GM19351 (cell line): ENCODE data around the gene GRK1.

Experiments used
- ATAC-seq: cut with Tn5 transposase; IDR thresholded peaks from one replicate; pipeline ENCODE4 v1.9.1; 2021; ENCODE audit warnings: mild to moderate bottlenecking, moderate library complexity; ENCODE audit not compliant: unreplicated experiment

GRK1 gene

DNA sequence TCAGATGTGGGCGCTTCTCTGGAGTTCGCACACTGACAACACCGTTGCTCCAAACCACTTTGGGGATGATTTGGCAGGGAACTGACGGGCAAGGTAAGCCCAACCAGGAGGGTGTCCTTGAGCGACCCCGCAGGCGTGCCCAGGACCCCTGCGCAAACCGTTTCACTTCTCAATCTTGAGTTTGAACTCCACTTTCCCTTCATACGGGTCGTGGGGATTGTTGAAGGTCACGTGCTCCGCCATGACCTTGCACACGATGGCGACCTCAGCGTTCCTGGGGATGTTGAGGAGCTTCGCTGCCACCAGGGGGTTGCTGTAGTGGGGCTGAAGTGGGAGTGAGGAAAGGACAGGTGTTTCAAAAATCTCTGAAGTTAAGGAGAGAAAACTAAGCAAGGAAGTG lies 17.8 kb upstream of the GRK1 start:
- ATAC-seq = no peak

DNA sequence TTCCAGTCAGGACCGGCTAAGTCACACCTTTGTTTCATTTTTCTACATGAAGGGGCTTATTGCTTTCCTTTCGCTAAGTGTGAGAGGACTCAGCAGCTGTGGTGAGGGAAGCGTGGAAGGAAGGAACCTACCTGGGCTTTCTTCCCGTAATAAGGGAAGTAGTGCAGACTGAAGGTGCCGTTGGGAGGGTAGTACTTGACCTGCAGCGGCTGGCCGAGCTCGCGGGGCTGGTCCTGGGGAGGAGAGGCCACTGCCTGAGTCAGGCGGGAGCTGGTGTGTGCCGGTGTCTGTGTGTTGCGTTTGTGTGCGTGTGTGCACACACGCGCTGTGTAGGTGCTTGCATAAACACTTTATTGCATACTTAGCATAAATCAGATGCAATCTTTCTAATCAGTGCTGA lies 16.7 kb upstream of the GRK1 start:
- no peak for ATAC-seq

DNA sequence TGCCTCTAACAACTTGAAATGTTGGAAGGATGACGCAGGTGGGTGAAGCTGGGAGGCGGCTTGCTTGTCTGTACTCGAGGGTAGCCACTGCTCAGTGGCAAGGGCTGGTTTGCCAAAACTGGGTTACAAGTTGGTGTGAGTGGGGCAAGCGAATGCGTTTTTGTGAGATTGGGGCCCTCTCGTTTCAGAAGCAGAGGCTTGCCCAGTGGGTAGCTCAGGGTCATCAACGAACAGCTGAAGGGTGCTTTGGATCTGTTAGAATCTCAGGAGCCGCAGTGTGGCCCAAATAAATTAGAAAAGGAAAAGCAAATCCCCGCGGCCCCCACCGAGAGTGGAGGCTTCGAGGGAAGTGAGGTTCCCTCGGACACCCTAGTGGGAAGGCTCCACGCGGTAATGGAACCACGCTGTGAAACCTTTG lies 16.3 kb upstream of the GRK1 start:
- no peak for ATAC-seq

DNA sequence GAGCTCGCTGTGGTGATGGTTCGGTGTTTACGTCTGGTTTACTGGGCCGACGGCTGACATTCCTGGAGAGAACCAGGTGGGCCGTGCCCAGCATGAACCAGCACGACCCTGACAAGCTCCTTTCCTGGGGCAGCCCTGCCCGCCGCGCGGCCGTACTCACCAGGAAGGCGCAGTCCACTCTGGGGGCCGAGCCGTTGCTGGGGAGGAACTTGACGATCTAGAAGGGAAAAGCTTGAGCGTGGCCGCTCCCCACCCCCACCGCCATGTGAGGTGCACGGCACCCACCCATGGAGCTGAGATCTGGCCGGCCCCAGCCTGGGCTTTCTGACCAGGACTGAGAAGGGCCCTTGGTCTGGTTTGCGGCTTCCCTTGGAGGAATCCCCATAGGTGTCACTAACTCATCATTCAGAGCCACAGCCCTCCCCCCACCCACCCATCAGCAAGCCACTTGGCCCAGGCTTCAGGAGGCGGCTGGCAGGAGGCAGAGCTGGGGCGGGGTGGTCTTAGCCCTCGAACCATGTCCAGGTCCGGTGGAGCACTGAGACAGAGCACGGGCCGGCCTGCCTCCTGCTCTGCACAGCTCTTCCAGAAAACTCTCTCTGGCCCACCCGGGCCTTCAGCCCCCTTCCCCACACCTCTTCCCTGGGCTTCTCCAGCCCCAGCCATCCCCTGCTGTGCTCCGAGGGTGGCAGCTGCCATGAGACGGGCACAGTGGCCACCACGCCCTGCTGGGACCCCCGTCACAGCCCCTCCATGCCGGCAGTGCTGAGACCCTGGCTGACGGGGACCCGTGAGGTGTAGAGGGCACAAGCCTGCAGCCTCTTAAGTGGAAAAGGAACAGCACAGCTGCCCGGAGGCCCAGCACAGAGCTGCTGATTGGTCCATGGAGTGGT lies 15.3 kb upstream of the GRK1 start:
- no peak for ATAC-seq

GRCh38 chr13:113652404-113653263 lies 14.4 kb upstream of the GRK1 start:
- ATAC-seq = no peak

DNA sequence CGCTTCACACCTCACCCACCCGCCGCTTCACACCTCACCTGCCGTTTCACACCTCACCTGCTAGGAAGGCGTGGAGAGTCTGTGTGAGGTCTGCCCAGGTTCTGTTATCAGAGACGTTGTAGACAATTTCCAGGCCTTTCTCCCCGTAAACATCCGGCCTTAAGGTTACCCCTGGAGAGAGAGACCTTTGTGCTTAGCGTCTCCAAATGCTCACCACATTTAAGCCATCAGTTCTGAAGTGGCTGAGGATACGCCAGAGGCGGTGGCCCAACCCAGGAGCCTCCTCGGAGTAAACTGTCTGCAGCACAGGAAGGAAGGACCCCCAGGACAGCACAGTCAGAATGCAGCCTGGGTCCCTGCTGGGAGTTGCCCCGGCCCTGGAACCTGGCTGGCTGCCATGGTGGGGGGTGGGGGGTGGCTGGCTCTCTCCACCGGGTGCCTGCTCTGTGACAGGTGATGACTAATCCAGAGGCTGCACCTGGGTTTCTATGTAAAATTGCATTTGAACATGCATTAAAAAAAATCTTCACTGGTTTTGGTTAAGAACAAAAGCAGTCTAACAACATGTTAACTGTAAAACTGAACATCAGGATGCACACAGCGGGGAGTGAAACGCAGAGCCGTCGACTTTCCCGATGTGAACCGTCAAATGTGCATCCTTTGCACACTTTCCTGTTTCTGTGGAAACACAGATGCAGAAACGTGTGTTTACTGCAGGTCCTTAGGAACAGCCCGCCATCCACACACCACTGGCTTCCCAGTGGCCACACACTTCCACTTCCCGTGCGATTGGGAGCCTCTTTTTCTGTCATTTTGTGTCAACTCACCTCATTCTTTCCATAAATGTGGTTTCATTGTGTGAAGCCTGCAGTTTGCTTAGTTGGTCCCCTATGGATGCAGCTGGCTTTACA lies 13.5 kb upstream of the GRK1 start:
- no peak for ATAC-seq

DNA sequence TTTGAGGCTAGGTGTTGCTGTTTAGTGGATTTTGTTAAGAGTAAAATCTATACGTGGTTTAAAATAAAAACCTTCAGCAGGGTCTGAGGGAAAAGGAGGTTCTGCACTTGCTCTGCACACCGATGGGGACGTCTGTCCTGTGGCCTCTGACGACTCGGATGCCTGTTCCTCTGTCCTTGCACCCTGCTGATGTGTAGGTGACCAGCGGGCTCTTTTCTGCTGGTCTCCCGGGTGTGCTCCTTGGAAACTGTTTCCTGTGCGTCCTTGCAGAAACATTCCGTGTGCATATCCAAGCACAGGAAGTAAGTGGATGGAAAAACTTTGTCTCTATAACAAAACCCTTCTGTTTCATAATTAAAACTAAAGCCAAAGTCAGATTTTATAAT lies 12.9 kb upstream of the GRK1 start:
- no peak for ATAC-seq

DNA sequence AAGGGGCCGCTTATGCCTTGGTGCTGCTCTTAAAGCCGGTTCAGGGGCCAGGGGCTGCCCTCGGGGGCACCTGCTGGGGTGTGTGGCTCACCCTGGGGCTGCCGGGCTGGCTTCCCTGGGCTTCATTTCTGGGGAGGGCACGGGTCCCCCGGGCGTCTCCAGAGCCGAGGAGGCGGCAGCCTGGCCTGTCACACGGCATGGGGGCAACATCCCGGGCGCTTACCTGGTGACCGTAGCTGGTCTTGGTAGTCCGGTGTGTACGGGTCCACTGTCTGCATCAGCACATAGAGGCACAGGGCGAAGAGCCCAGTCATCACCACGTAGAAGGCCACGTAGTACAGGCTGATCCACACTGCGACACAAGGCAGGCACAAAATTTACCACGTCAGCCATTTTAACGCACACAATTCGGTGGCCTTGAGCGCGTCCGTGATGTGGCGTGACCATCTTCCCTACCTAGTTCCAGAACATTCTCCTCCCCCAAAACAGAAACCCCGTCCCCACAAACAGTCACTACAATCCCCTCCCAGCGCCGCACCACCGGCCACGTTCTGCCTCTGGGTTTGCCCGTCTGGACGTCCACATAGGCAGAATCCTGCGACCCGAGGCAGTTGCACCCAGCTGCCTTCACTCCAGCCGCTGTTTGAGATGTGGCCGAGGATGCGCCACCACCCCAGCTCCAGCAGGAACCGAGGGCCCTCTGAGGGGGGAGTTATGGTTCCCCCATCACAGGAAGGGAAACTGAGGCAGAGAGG lies 12.3 kb upstream of the GRK1 start:
- ATAC-seq = no peak

- no peak for ATAC-seq
These were observed 11.5 kb upstream of the GRK1 start for GRCh38 chr13:113655346-113656002.

DNA sequence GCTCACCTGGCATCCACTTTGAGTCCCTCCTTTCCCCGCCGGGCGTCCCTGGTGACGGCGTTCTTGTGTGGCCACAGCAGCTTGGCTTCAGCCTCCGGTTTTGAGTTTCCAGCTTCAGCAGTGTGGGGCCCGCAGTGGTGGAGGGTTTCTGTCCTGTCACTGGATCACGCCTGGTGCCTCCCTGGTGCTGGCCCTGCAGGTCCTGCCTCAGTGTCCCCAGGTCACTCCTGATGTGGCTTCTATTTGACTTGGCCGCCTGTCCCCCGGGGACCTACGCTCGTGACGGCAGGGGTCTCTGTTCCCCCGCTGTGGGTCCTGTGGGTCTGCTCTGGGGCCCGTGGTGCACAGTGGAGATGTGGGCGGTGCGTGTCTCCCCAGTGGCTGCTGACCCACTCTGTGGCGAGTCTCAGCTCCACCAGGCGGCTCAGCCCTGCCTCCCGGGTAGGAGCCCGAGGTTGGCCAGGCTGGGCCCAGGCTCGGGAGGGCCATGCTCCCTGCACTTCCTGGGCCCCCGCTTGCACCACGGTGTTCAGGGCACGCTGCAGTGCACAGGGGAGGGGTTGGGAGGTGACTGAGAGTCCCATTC lies 10.9 kb upstream of the GRK1 start:
- ATAC-seq = no peak

GRCh38 chr13:113656831-113657671 lies 10.0 kb upstream of the GRK1 start:
- ATAC-seq = no peak

GRCh38 chr13:113657851-113658741 lies 8.9 kb upstream of the GRK1 start, which contains the start of gene ATP4B:
Gene ATP4B, minus strand, starts transcription at chr13:113658198. Its CDS starts 54 bp downstream, at chr13:113658144.
- ATAC-seq = no peak

DNA sequence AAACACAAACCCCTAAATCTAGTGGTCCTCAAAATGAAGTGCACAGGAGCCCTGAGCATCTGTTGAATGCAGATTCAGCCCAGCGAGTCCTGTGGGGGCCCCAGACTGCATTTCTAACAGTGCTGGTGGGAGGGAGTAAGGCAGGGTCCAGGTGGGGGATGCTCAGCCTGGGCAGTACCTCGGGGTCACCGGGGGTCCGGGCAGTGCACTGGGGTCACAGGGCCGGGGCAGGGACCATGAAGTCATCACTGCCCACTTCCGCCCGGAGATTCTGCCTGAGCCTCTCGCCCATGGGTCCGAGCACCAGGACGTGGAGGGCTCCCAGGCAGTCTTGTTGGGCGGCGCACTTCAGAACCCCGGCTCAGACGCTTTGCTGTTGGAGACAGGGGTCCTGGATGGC lies 8.2 kb upstream of the GRK1 start:
- ATAC-seq = no peak

- no peak for ATAC-seq
These were observed 7.7 kb upstream of the GRK1 start for GRCh38 chr13:113659337-113659736.

- ATAC-seq = no peak
These were observed 7.0 kb upstream of the GRK1 start for GRCh38 chr13:113660066-113660465.

- ATAC-seq = no peak
These were observed 5.5 kb upstream of the GRK1 start for GRCh38 chr13:113661509-113661908.

DNA sequence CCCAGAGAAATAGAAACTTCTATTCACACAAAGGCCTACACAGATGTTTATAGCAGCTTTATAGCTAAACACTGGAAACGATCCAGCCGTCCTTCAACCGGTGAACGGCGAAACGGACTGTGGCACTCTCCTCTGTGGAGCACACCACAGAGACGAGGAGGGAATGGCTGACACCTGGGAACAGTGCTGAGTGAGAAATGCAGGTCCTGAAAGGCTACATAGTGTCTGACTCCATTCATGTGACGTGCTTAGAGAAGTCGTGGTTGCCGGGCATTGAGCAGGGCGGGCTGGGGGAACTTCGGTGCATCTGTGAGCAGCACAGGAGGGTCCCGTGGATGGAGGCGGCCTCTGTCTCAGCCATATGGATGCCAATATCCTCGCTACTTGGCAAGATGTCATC lies 3.1 kb upstream of the GRK1 start:
- no peak for ATAC-seq
